ENCODE measurements around the gene PLXNA1. TPM values are rescaled to one million over a fixed set of nuclear protein-coding genes. Genes with fewer than 3 reads are reported as not detected.

Gene PLXNA1
- total and polyA plus RNA-seq, 9 donors, result 9.2 to 47.2 (median 25.7) TPM

- peaks cover 5% of the 10 kb centered on the region for H3K4me1 ChIP-seq (ENCODE audit: insufficient read depth)
- H3K27ac ChIP-seq, result no peak overlapping the region
- no peak for TF ChIP-seq CTCF (IDR thresholded peaks at IDR 0.05)
- TF ChIP-seq EP300 (IDR thresholded peaks at IDR 0.05), result no peak
- no peak for TF ChIP-seq POLR2A (IDR thresholded peaks at IDR 0.05)
- H3K36me3 ChIP-seq, result no peaks in the 10 kb centered on the region
- DNase-seq, result no peak
- H3K9me3 ChIP-seq, result no peaks in the 10 kb centered on the region
- H3K27me3 ChIP-seq, result no peaks in the 10 kb centered on the region
- no peak overlapping the region for H3K4me3 ChIP-seq
- intact Hi-C loops (cut with DNase I), result no loop called here
- WGBS, 3 donors, result 87 to 91% (median 91%) methylated on average over 7 of the region's 7 CpGs
These were observed 6.0 kb upstream of the PLXNA1 start for GRCh38 chr3:126976906-126977305.

GRCh38 chr3:126977821-126978220, 5.1 kb upstream of the PLXNA1 start:
- DNase-seq, result no peak
- Histone ChIP-seq H3K27me3 (no peaks in the 10 kb centered on the region), H3K9me3 (no peaks in the 10 kb centered on the region), H3K36me3 (no peaks in the 10 kb centered on the region), H3K27ac (no peak overlapping the region), H3K4me3 (no peak overlapping the region), H3K4me1 (ENCODE audit: insufficient read depth) (peaks cover 4% of the 10 kb centered on the region)
- no peak for TF ChIP-seq POLR2A (IDR thresholded peaks at IDR 0.05)
- intact Hi-C loops (cut with DNase I), result no loop called here
- 71 to 83% (median 80%) methylated on average over 6 of the region's 6 CpGs for WGBS, 3 donors

- TF ChIP-seq EP300 (IDR thresholded peaks at IDR 0.05) (no peak), CTCF (IDR thresholded peaks at IDR 0.05) (no peak), POLR2A (IDR thresholded peaks at IDR 0.05) (no peak)
- Histone ChIP-seq H3K27me3 (no peaks in the 10 kb centered on the region), H3K4me3 (no peak overlapping the region), H3K9me3 (no peaks in the 10 kb centered on the region), H3K27ac (no peak overlapping the region), H3K36me3 (no peaks in the 10 kb centered on the region), H3K4me1 (ENCODE audit: insufficient read depth) (peaks cover 4% of the 10 kb centered on the region)
- intact Hi-C loops (cut with DNase I), result no loop called here
- WGBS, 3 donors, result 87 to 91% (median 88%) methylated on average over 5 of the region's 5 CpGs
- no peak for DNase-seq
These were observed 4.6 kb upstream of the PLXNA1 start for GRCh38 chr3:126978291-126978690.

GRCh38 chr3:126979046-126979628, 3.8 kb upstream of the PLXNA1 start:
- DNase-seq, result no peak

More at GRCh38 chr3:126979046-126979628, 3.8 kb upstream of the PLXNA1 start:
- Histone ChIP-seq H3K9me3 (no peaks in the 10 kb centered on the region), H3K4me1 (ENCODE audit: insufficient read depth) (peaks cover 4% of the 10 kb centered on the region), H3K27ac (no peak overlapping the region), H3K27me3 (no peaks in the 10 kb centered on the region), H3K4me3 (no peak overlapping the region), H3K36me3 (no peaks in the 10 kb centered on the region)
- 47 to 50% (median 48%) methylated on average over 5 of the region's 5 CpGs for WGBS, 3 donors
- intact Hi-C loops (cut with DNase I), result no loop called here
- TF ChIP-seq CTCF (IDR thresholded peaks at IDR 0.05) (no peak), EP300 (IDR thresholded peaks at IDR 0.05) (no peak), POLR2A (IDR thresholded peaks at IDR 0.05) (no peak)

All from ovary (tissue), 9 donors.